ENCODE results near the gene TRIM5.
A peak's percentile ranks its signal among the peaks of the same experiment; 100 is the strongest.
"Not testable (repeated sequence)": the region's sequence is repeated elsewhere in the genome, so short reads cannot be mapped to it uniquely, and the experiment has no call there.

Gene TRIM5

DNA sequence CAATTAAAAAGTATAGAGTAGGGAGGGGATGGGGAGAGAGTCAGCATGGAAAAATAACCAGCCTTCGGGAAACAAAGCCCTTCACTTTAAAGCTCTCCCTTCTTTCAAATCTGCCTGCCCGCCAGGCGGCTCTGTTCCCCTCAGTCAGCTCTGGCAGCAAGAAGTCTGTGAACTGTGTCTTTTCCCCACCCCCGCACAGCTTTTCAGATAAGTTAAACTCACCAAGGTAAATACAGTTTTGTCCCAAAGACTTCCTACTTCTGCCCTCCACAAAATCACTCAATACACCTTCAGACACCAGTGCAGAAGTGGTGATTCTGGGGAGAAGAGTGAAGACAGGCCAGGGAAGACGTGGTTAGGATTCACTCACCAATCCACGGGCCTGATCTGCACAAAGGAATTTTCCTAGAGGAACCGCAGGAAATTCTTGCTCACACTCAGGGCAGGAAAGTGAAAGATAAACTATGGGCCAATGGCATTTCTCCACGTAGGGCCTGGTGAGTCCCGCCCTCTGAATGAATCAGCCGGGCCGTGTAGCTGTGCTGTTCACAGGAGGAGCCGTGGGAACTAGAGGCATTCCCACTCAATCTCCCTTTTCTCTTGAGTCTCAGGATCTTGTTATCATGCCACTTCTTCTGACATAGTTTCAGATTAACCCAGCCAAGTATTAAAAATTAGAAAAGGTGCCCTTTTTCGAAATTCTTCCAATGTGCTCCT is at the start of gene TRIM5:
Gene TRIM5 (minus strand): TSS at position 429 of the 717 bp plus-strand sequence. CDS start 4,897 bp downstream, outside the sequence.
- Histone ChIP-seq H3K27me3 (no peaks in the 10 kb centered on the region), H3K36me3 (peaks cover 24% of the 10 kb centered on the region), H3K9ac (peak within 1 kb of the TSS; percentile 82), H4K20me1 (peaks cover 6% of the 10 kb centered on the region; the same call in 1 of the 2 replicates), H3K27ac (peak within 1 kb of the TSS; percentile 82), H3K4me3 (peak within 1 kb of the TSS; percentile 72), H3K4me1 (peaks cover 17% of the 10 kb centered on the region), H3K9me3 (peaks cover 11% of the 10 kb centered on the region; the same call in 1 of the 2 replicates), H3K4me2 (peak within 1 kb of the TSS; percentile 95)
- no peak for TF ChIP-seq Cebpa-rat (IDR thresholded peaks at IDR 0.05)

DNA sequence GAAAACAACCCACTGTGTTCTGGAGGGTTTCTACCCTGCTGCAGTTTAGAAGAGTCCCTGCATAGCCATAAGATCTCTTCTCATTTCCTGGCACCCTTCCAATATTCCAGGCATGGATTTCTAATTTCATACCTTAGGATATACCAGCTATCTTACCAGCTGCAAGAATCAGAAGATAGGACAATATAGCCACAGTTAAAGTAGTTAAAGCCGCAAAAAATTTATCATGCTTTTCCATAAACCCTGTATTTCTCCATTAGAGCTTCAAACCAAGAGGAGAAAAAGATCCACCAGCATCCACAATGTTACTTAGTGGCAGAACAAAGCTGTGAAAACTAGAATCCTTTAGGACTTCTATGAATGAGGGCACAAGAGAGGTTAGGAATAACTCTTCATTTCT is 42.8 kb upstream of the TRIM5 start:
- H3K9me3 ChIP-seq, result no peaks in the 10 kb centered on the region
- H4K20me1 ChIP-seq, result no peaks in the 10 kb centered on the region
- no peak overlapping the region for H3K4me3 ChIP-seq
- no peak for TF ChIP-seq Cebpa-rat (IDR thresholded peaks at IDR 0.05)
- H3K27me3 ChIP-seq, result no peaks in the 10 kb centered on the region
- no peak overlapping the region for H3K4me2 ChIP-seq
- no peak overlapping the region for H3K27ac ChIP-seq
- no peaks in the 10 kb centered on the region for H3K36me3 ChIP-seq
- H3K4me1 ChIP-seq, result no peaks in the 10 kb centered on the region
- no peak overlapping the region for H3K9ac ChIP-seq

DNA sequence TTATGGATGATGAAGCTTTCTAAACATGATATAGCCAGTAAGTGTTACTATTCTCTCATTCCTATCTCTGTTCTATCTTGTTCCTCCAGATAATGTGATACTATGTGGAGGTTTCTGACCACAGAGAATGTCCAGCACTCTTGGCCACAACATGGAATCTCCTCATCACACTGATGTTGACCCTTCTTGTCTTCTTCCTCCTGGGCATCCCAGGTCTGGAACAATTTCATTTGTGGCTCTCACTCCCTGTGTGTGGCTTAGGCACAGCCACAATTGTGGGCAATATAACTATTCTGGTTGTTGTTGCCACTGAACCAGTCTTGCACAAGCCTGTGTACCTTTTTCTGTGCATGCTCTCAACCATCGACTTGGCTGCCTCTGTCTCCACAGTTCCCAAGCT is 41.5 kb upstream of the TRIM5 start:
- H3K4me1 ChIP-seq, result no peaks in the 10 kb centered on the region
- no peak overlapping the region for H3K9ac ChIP-seq
- H3K9me3 ChIP-seq, result no peaks in the 10 kb centered on the region
- H3K27me3 ChIP-seq, result no peaks in the 10 kb centered on the region
- no peak for TF ChIP-seq Cebpa-rat (IDR thresholded peaks at IDR 0.05)
- H3K4me3 ChIP-seq, result no peak overlapping the region
- H3K27ac ChIP-seq, result no peak overlapping the region
- no peaks in the 10 kb centered on the region for H3K36me3 ChIP-seq
- no peaks in the 10 kb centered on the region for H4K20me1 ChIP-seq
- H3K4me2 ChIP-seq, result no peak overlapping the region

DNA sequence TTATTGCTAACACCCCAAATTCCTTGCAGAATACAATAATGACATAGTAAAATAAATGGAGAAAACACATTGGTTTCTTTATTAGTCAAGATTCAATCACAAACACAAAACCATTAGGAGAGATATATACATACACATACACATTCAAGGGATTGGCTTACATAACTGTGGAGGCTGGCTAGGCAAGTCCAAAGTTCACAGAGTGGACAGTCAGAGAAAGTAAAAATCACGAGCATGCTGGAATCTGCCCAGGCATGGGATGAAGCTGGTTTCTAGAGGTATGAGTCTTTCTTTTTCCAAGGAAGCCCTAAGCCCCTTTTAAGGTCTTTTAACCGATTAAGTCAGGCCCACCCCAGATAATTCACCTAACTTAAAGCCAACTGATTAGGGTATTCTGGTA is 37.7 kb upstream of the TRIM5 start:
- Histone ChIP-seq H3K9ac (no peak overlapping the region), H3K27ac (no peak overlapping the region), H3K4me1 (no peaks in the 10 kb centered on the region), H3K4me3 (no peak overlapping the region), H3K4me2 (no peak overlapping the region), H3K27me3 (no peaks in the 10 kb centered on the region), H4K20me1 (no peaks in the 10 kb centered on the region), H3K9me3 (no peaks in the 10 kb centered on the region), H3K36me3 (peaks cover 5% of the 10 kb centered on the region; the same call in 1 of the 2 replicates)
- no peak for TF ChIP-seq Cebpa-rat (IDR thresholded peaks at IDR 0.05)

GRCh38 chr11:5719703-5720495 is 35.0 kb upstream of the TRIM5 start:
- no peak for TF ChIP-seq Cebpa-rat (IDR thresholded peaks at IDR 0.05)
- Histone ChIP-seq H3K27ac (no peak overlapping the region), H4K20me1 (no peaks in the 10 kb centered on the region), H3K9me3 (no peaks in the 10 kb centered on the region; the same call in 1 of the 2 replicates), H3K4me2 (no peak overlapping the region), H3K27me3 (no peaks in the 10 kb centered on the region), H3K4me3 (no peak overlapping the region), H3K9ac (no peak overlapping the region), H3K4me1 (no peaks in the 10 kb centered on the region), H3K36me3 (peaks cover 5% of the 10 kb centered on the region; the same call in 1 of the 2 replicates)

GRCh38 chr11:5716518-5716917 is 31.6 kb upstream of the TRIM5 start:
- H3K4me2 ChIP-seq, H3K27ac ChIP-seq, H3K9ac ChIP-seq, H3K27me3 ChIP-seq, H4K20me1 ChIP-seq, H3K4me1 ChIP-seq, H3K4me3 ChIP-seq, H3K36me3 ChIP-seq, H3K9me3 ChIP-seq: not testable (repeated sequence)

GRCh38 chr11:5713695-5714094 is 28.8 kb upstream of the TRIM5 start:
- H4K20me1 ChIP-seq, result 0 out of 2 replicates have a peak, but pooled peaks cover 6% of the 10 kb centered on the region
- TF ChIP-seq Cebpa-rat (IDR thresholded peaks at IDR 0.05), result no peak
- no peak overlapping the region for H3K9ac ChIP-seq
- H3K36me3 ChIP-seq, result peaks cover 15% of the 10 kb centered on the region
- H3K4me1 ChIP-seq, result no peaks in the 10 kb centered on the region
- no peaks in the 10 kb centered on the region; the same call in 1 of the 2 replicates for H3K9me3 ChIP-seq
- H3K4me2 ChIP-seq, result no peak overlapping the region
- H3K27me3 ChIP-seq, result no peaks in the 10 kb centered on the region
- H3K27ac ChIP-seq, result no peak overlapping the region
- H3K4me3 ChIP-seq, result no peak overlapping the region

DNA sequence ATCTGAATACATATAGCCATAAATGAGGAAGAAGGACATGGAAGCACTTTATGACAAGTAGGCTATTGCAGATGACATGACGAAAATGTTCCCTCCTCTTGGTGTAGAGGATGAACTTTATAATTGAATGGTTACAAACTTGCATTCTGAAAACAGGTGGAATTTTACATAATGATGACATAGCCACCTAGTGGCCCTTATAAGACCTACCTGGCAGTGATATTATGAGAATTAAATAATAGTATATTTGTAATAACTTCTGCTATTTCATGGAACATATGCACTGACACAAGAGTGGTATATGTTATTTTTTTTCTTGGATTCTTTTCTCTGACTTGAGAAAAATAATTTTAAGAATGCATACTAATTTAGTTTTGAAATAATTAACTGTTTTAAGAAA is 27.6 kb upstream of the TRIM5 start:
- no peak overlapping the region for H3K4me3 ChIP-seq
- no peaks in the 10 kb centered on the region; the same call in 1 of the 2 replicates for H3K9me3 ChIP-seq
- H3K27ac ChIP-seq, result no peak overlapping the region
- peaks cover 27% of the 10 kb centered on the region for H3K36me3 ChIP-seq
- no peaks in the 10 kb centered on the region for H3K27me3 ChIP-seq
- 0 out of 2 replicates have a peak, but pooled peaks cover 6% of the 10 kb centered on the region for H4K20me1 ChIP-seq
- no peaks in the 10 kb centered on the region for H3K4me1 ChIP-seq
- TF ChIP-seq Cebpa-rat (IDR thresholded peaks at IDR 0.05), result no peak
- H3K9ac ChIP-seq, result no peak overlapping the region
- no peak overlapping the region for H3K4me2 ChIP-seq

- Histone ChIP-seq H3K4me2 (no peak overlapping the region), H3K27me3 (no peaks in the 10 kb centered on the region), H4K20me1 (0 out of 2 replicates have a peak, but pooled peaks cover 6% of the 10 kb centered on the region), H3K9me3 (no peaks in the 10 kb centered on the region), H3K27ac (no peak overlapping the region), H3K4me3 (no peak overlapping the region), H3K9ac (no peak overlapping the region), H3K4me1 (no peaks in the 10 kb centered on the region), H3K36me3 (peaks cover 79% of the 10 kb centered on the region)
- no peak for TF ChIP-seq Cebpa-rat (IDR thresholded peaks at IDR 0.05)
Observed at GRCh38 chr11:5705688-5706087, 20.8 kb upstream of the TRIM5 start.

All from BLaER1 (cell line).